H9 (cell line): ENCODE results near the gene SVIP. TPM values are rescaled to one million over a fixed set of nuclear protein-coding genes. Genes with fewer than 3 reads are reported as not detected.

Experiments
- DNase-seq: peaks from one replicate; pipeline ENCODE4 v3.0.0-alpha.2; 2017
- H2AFZ ChIP-seq: one replicate; pipeline ENCODE4 v1.6.1; 2013; ENCODE audit warnings: mild to moderate bottlenecking, low read length, control low read depth, moderate library complexity
- H2AK5ac ChIP-seq: 2 replicates; pipeline ENCODE4 v1.6.1; 2013; ENCODE audit warnings: low read length, control low read depth, mixed read lengths; ENCODE audit not compliant: insufficient read length
- H2BK120ac ChIP-seq: one replicate; pipeline ENCODE4 v1.6.1; 2013; ENCODE audit warnings: low read depth, mild to moderate bottlenecking, low read length, control low read depth, inconsistent platforms; ENCODE audit not compliant: poor library complexity, severe bottlenecking
- H2BK12ac ChIP-seq: 2 replicates; pipeline ENCODE4 v1.6.1; 2013; ENCODE audit warnings: low read length, control low read depth, mixed read lengths, low read depth; ENCODE audit not compliant: insufficient read length
- H2BK15ac ChIP-seq: 2 replicates; pipeline ENCODE4 v1.6.1; 2013; ENCODE audit warnings: low read depth, low read length, control low read depth
- H2BK20ac ChIP-seq: one replicate; pipeline ENCODE4 v1.6.1; 2013; ENCODE audit warnings: low read depth, mild to moderate bottlenecking, low read length, control low read depth, inconsistent platforms; ENCODE audit not compliant: poor library complexity, severe bottlenecking
- H2BK5ac ChIP-seq: 2 replicates; pipeline ENCODE4 v1.6.1; 2013; ENCODE audit warnings: low read length, control low read depth, mixed read lengths; ENCODE audit not compliant: insufficient read length
- H3K14ac ChIP-seq: 2 replicates; pipeline ENCODE4 v1.6.1; 2013; ENCODE audit warnings: low read length, control low read depth; ENCODE audit not compliant: insufficient read depth
- H3K18ac ChIP-seq: 2 replicates; pipeline ENCODE4 v1.6.1; 2013; ENCODE audit warnings: low read depth, mild to moderate bottlenecking, mixed read lengths, low read length, control low read depth; ENCODE audit not compliant: insufficient read length
- H3K23ac ChIP-seq: 2 replicates; pipeline ENCODE4 v1.6.1; 2013; ENCODE audit warnings: low read length, control low read depth, mixed read lengths, low read depth; ENCODE audit not compliant: insufficient read length
- H3K23me2 ChIP-seq: 2 replicates; pipeline ENCODE4 v1.6.1; 2013; ENCODE audit warnings: low read depth, mild to moderate bottlenecking, mixed read lengths, low read length, control low read depth; ENCODE audit not compliant: insufficient read length, poor library complexity, severe bottlenecking
- H3K27ac ChIP-seq: 2 replicates; pipeline ENCODE4 v1.5.1; 2013; ENCODE audit warnings: low read length, control low read depth, mixed read lengths, low read depth; ENCODE audit not compliant: insufficient read length
- H3K27me3 ChIP-seq: 2 replicates; pipeline ENCODE4 v1.6.1; 2013; ENCODE audit warnings: low read length, control low read depth, inconsistent platforms; ENCODE audit not compliant: insufficient read depth
- H3K4ac ChIP-seq: 2 replicates; pipeline ENCODE4 v1.6.1; 2013; ENCODE audit warnings: low read depth, mild to moderate bottlenecking, control low read depth, inconsistent platforms, low read length, moderate library complexity
- H3K4me1 ChIP-seq: 2 replicates; pipeline ENCODE4 v1.6.1; 2013; ENCODE audit warnings: low read length, control low read depth, inconsistent platforms; ENCODE audit not compliant: insufficient read depth
- H3K4me2 ChIP-seq: 2 replicates; pipeline ENCODE4 v1.6.1; 2013; ENCODE audit warnings: low read length, control low read depth, mixed read lengths; ENCODE audit not compliant: insufficient read length, insufficient read depth
- H3K56ac ChIP-seq: 2 replicates; pipeline ENCODE4 v1.6.1; 2013; ENCODE audit warnings: low read depth, mild to moderate bottlenecking, mixed read lengths, low read length, control low read depth; ENCODE audit not compliant: insufficient read length
- H3K79me1 ChIP-seq: 2 replicates; pipeline ENCODE4 v1.6.1; 2013; ENCODE audit warnings: low read depth, mild to moderate bottlenecking, moderate library complexity, low read length, control low read depth, inconsistent platforms; ENCODE audit not compliant: insufficient read depth, poor library complexity, severe bottlenecking
- H3K79me2 ChIP-seq: 2 replicates; pipeline ENCODE4 v1.6.1; 2013; ENCODE audit warnings: low read length, control low read depth, inconsistent platforms; ENCODE audit not compliant: insufficient read depth
- H3K9ac ChIP-seq: 2 replicates; pipeline ENCODE4 v1.6.1; 2013; ENCODE audit warnings: low read length, control low read depth, mixed read lengths; ENCODE audit not compliant: insufficient read length; ENCODE audit errors: extremely low read depth
- H3K9me3 ChIP-seq: one replicate; pipeline ENCODE4 v1.6.1; 2013; ENCODE audit warnings: low read depth, low read length, inconsistent platforms; ENCODE audit not compliant: control insufficient read depth
- H3T11ph ChIP-seq: one replicate; pipeline ENCODE4 v1.6.1; 2013; ENCODE audit warnings: mild to moderate bottlenecking, low read length, control low read depth, inconsistent platforms
- H4K20me1 ChIP-seq: one replicate; pipeline ENCODE4 v1.6.1; 2013; ENCODE audit not compliant: control insufficient read depth, insufficient read length, insufficient read depth
- H4K5ac ChIP-seq: 2 replicates; pipeline ENCODE4 v1.6.1; 2013; ENCODE audit warnings: low read depth, mild to moderate bottlenecking, mixed read lengths, low read length, control low read depth; ENCODE audit not compliant: insufficient read length
- H4K8ac ChIP-seq: replicated peaks from 2 replicates; pipeline ENCODE4 v1.6.1; 2013; ENCODE audit warnings: low read length, control low read depth, mixed read lengths, low read depth; ENCODE audit not compliant: insufficient read length
- H4K91ac ChIP-seq: 2 replicates; pipeline ENCODE4 v1.6.1; 2013; ENCODE audit warnings: low read depth, mild to moderate bottlenecking, moderate library complexity, mixed read lengths, low read length, control low read depth; ENCODE audit not compliant: insufficient read length
- H3K27ac Mint-ChIP-seq, 3 experiments: 2 replicates in 2 of 3; 3 replicates in 1 of 3; pipeline ENCODE4 v1.8.0; 2020 to 2021; ENCODE audit warnings: mixed read lengths in 3 of 3, mild to moderate bottlenecking in 1 of 3, moderate library complexity in 1 of 3
- H3K27me3 Mint-ChIP-seq: 2 replicates; pipeline ENCODE4 v1.8.0; 2021; ENCODE audit warnings: low read depth, mild to moderate bottlenecking, moderate library complexity, mixed read lengths
- H3K36me3 Mint-ChIP-seq, 3 experiments: 2 replicates in 2 of 3; 3 replicates in 1 of 3; pipeline ENCODE4 v1.8.0; 2020 to 2021; ENCODE audit warnings: low read depth in 3 of 3, mixed read lengths in 3 of 3; ENCODE audit not compliant: insufficient read depth in 1 of 3
- H3K4me1 Mint-ChIP-seq, 2 experiments: 2 replicates each; pipeline ENCODE4 v1.8.0; 2020; ENCODE audit warnings: mixed read lengths in 2 of 2
- H3K4me3 Mint-ChIP-seq, 2 experiments: 2 replicates in 1 of 2; 3 replicates in 1 of 2; pipeline ENCODE4 v1.8.0; 2020 to 2021; ENCODE audit warnings: mild to moderate bottlenecking in 2 of 2, mixed read lengths in 2 of 2, moderate library complexity in 1 of 2
- H3K9me3 Mint-ChIP-seq, 2 experiments: 2 replicates in 1 of 2; 3 replicates in 1 of 2; pipeline ENCODE4 v1.8.0; 2020; ENCODE audit warnings: mild to moderate bottlenecking in 2 of 2, mixed read lengths in 2 of 2, moderate library complexity in 1 of 2
- total RNA-seq: library from RNA; stranded (reverse); gene quantifications from 2 replicates; pipeline ENCODE4 v1.2.1, GENCODE V29; 2021
- TF ChIP-seq, protein P1 (sequence below): fragments of 200-600 bp; sonication (generic); conservative IDR thresholded peaks from 3 replicates; pipeline ENCODE4 v1.8.0; 2021; ENCODE audit warnings: antibody characterized with exemption, mild to moderate bottlenecking

The SVIP gene
- total RNA-seq, 1 experiment from 2014 or later = 10.4 TPM

DNA sequence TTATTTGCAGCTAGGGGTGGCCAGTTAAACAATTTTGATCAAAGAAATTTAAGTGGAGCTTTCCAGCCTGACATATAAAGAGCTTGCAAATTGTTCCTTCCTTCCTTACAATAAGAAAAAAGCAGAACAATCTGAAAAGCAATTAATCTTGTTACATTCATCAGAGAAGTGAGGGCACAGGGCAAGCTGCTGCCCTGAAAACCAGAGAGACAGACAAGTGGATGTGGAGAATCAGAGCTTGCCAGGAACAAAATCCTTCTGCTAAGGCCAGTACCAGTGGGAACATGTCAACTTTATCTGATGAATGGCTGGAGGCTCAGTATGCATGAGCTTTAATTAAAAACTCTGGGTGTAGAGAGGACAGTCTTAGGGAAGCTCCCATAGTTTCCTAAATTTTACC lies 21.9 kb upstream of the SVIP start:
- H4K5ac ChIP-seq = no peak overlapping the region
- no peak overlapping the region for H2AFZ ChIP-seq
- H3K27me3 ChIP-seq = no peaks in the 10 kb centered on the region
- Mint-ChIP-seq H3K4me1 (no peaks in the 10 kb centered on the region), H3K27me3 (no peaks in the 10 kb centered on the region), H3K36me3 (peaks cover 0 to 5% (median 4%) of the 10 kb centered on the region in 3 experiments; a peak in 4 of 7 replicates), H3K9me3 (peaks cover 4% of the 10 kb centered on the region in 2 experiments; a peak in 3 of 5 replicates), H3K4me3 (no peak overlapping the region), H3K27ac (no peak overlapping the region)
- H2BK5ac ChIP-seq = no peak overlapping the region
- H4K8ac ChIP-seq = no peak overlapping the region
- no peak overlapping the region for H3K18ac ChIP-seq
- TF ChIP-seq, protein P1, sequence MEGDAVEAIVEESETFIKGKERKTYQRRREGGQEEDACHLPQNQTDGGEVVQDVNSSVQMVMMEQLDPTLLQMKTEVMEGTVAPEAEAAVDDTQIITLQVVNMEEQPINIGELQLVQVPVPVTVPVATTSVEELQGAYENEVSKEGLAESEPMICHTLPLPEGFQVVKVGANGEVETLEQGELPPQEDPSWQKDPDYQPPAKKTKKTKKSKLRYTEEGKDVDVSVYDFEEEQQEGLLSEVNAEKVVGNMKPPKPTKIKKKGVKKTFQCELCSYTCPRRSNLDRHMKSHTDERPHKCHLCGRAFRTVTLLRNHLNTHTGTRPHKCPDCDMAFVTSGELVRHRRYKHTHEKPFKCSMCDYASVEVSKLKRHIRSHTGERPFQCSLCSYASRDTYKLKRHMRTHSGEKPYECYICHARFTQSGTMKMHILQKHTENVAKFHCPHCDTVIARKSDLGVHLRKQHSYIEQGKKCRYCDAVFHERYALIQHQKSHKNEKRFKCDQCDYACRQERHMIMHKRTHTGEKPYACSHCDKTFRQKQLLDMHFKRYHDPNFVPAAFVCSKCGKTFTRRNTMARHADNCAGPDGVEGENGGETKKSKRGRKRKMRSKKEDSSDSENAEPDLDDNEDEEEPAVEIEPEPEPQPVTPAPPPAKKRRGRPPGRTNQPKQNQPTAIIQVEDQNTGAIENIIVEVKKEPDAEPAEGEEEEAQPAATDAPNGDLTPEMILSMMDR = no peak
- no peak for DNase-seq
- H3K23me2 ChIP-seq = no peaks in the 10 kb centered on the region
- no peak overlapping the region for H4K91ac ChIP-seq
- no peak overlapping the region for H3K4ac ChIP-seq
- no peak overlapping the region for H2BK20ac ChIP-seq
- H3K9ac ChIP-seq = no peak overlapping the region
- no peak overlapping the region for H2BK12ac ChIP-seq
- H3K14ac ChIP-seq = no peak overlapping the region
- no peaks in the 10 kb centered on the region for H3K79me2 ChIP-seq
- H3K9me3 ChIP-seq = no peaks in the 10 kb centered on the region
- H2BK15ac ChIP-seq = no peak overlapping the region
- no peak overlapping the region for H2AK5ac ChIP-seq
- no peaks in the 10 kb centered on the region for H4K20me1 ChIP-seq
- H3T11ph ChIP-seq = no peak overlapping the region
- no peak overlapping the region for H3K4me2 ChIP-seq
- H3K27ac ChIP-seq = no peak overlapping the region
- no peak overlapping the region for H2BK120ac ChIP-seq
- H3K4me1 ChIP-seq = no peaks in the 10 kb centered on the region
- H3K56ac ChIP-seq = no peak overlapping the region
- H3K79me1 ChIP-seq = no peaks in the 10 kb centered on the region
- H3K23ac ChIP-seq = no peak overlapping the region
